Stimulated activated CD4-positive, alpha-beta T cell treated with anti-CD3 and anti-CD28 coated beads, Interleukin-15, amount 100 ng/mL, for 24 hours (primary cell): ENCODE measurements around the gene PAEP.

Source experiments
- DNase-seq: peaks from one replicate; pipeline ENCODE4 v3.0.0-alpha.2; 2020

The PAEP gene

DNA sequence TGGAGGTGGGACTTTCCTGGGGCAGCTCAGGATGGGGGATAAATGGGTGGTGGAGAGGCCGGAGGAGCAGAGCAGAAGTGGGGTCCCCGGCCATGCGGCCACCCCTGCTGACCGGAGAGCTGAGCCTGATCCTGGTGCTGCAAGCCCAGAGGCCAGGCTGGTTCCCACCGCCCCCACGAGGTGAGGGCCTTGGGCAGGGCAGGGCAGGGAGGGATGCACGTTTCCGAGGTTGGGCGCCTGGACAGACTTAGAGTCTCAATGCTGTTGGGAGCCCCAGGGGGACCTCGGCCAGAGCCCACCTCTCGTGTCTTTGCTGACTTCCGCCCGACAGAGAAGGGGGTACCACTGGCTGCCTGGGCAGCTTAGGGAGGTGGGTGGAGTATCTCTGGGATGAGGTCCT, 10.1 kb upstream of the PAEP start:
- DNase-seq: no peak

DNA sequence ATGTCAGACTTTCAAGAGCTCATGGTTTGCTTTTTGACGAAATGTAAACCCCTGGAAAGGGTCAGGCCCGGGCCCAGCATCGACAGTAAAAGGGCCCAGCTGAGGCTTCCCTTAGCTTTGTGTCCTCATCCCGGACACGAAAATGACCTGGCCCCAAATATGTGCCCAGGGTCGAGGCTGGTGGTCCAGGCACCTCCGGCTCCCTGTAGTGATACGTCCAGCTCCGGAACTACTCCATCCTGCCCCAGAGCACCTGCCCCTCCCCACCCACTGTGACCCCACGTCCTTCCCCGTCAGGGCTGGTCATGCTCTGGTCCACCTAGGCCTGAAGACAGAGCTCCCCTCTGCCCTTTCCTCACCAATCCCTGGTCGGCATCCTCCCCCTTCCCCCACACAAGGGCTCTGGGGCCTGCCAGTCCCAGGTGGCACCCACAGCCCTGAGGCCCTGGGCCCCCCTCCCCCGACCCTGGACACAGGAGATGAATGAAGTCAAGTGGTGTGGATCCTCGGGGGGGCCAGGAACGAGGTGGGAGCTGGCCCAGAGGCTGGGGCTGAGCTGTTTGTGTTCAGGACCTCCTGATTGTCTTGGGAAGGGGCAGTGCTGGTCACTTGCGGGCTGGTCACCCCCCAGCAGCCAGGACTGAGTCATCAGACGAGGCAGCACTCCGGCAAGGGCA, 9.4 kb upstream of the PAEP start:
- DNase-seq: no peak

- DNase-seq: no peak
Measured at GRCh38 chr9:135552698-135553171, 8.8 kb upstream of the PAEP start.

- no peak for DNase-seq
Measured at GRCh38 chr9:135554718-135555117, 6.8 kb upstream of the PAEP start.

GRCh38 chr9:135555203-135555602, 6.4 kb upstream of the PAEP start:
- no peak for DNase-seq

GRCh38 chr9:135555910-135556309, 5.6 kb upstream of the PAEP start:
- no peak for DNase-seq

DNA sequence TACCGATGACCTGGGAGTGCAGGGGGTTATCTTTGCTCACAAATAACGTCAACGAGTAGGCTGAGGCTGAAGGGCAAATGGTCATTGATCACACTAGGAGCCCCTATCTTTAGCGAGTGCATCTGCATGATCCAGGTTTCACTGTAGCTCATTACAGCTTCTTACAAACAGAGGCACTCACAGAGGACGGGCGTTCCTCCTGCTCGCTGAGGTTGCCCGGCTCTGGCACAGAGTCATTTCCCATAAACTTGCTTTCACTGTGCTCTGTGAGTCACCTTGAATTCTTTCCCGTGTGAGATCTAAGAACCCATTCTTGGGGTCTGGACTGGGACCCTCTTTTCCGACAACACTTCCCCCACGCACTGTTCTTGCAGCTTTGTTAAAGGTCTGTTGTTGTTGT, 1.9 kb upstream of the PAEP start:
- DNase-seq: no peak

- no peak for DNase-seq
Measured at GRCh38 chr9:135562235-135562745, 734 bp downstream of the PAEP start.

GRCh38 chr9:135563039-135563476, 1.5 kb downstream of the PAEP start:
- DNase-seq: no peak

DNA sequence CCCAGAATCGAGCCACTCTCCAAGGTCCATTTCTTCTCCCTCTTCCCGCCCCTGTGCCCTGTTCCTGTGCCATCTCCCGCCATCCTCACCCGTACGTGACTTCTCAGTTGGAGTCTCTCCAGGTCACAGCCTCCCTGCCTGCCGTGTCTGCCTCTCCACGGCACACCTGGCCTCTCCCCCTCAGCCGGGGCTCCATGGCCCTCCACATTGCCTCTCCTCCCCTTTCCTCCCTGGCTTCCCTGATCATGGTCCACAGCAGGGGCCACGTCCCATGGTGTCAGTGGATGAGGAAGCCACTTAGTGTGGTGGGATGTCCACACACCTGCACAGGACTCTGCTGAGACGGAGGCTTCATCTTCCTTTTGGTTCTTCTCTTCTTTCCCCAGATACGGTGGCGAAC, 2.3 kb downstream of the PAEP start:
- DNase-seq: no peak

DNA sequence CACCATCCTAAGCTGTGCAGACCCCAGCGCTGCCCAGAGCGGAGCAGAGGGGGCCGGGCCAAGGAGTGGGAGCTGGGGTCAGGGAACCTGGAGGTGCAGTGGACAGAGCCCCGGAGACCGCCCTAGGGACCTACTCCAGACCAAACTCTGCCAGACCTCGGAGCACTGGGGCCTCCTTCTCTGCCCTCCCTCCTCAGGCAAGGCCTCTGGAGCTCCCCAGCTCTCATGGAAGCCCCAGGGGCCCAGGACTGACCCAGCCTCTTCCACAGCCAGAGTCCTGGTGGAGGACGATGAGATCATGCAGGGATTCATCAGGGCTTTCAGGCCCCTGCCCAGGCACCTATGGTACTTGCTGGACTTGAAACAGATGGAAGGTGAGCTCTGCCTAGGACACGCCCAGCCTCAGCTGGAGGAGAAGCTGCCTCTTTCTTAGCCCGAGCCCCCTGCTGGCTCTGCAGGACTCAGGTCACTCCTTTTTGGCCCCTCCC, 3.6 kb downstream of the PAEP start:
- DNase-seq: no peak

GRCh38 chr9:135565636-135566035, 4.1 kb downstream of the PAEP start:
- no peak for DNase-seq

DNA sequence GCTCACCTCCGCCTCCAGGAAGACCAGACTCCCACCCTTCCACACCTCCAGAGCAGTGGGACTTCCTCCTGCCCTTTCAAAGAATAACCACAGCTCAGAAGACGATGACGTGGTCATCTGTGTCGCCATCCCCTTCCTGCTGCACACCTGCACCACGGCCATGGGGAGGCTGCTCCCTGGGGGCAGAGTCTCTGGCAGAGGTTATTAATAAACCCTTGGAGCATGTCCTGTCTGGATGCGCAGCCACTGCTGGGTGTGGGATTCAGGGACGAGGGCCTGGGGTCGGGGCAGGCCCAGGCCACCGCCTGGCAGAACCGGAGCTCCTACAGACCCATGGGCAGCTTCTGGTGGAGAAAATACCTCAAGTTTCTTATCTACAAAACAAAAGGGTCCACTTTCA, 5.0 kb downstream of the PAEP start:
- DNase-seq: no peak

- no peak for DNase-seq
Measured at GRCh38 chr9:135567311-135567710, 5.8 kb downstream of the PAEP start.

DNA sequence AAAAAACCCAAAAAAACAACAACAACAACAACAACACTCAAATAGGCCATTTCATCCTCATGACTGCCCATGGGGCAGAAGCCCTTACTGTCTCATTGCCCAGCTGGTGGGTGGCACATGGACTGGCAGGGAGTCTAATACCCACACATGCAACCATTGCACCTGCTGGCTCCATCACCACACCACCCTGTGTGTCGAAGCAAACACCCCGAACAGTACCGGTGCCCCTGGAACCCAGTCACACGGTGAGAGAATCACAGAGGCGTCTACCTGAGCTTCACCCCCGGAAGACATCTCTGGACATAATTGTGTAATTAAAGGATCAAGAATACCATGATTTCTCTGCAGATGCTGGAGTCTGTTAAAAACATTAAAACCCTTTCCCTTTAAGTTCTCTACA, 6.5 kb downstream of the PAEP start:
- DNase-seq: no peak

GRCh38 chr9:135570456-135570855, 8.9 kb downstream of the PAEP start:
- DNase-seq: no peak

GRCh38 chr9:135572233-135572632, 10.7 kb downstream of the PAEP start:
- DNase-seq: no peak

GRCh38 chr9:135573124-135573523, 11.6 kb downstream of the PAEP start:
- DNase-seq: no peak

DNA sequence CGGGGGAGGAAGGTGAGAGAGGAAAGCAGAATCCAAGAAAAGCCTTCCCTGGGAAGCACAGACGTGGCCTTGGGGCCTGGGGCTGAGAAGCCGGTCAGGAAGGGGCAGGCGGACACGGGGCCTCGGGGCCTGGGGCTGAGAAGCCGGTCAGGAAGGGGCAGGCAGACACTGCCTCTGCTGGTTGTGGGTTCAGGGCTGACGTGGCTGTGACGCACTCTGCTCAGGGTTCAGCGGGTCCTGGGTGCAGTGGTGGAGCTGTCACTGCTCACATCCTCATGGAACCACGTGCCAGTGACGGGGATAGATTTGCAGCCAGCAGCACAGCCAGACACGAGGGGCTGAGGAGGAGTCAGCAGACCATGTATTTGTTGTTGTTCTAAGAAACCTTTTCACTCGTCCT, 12.8 kb downstream of the PAEP start:
- no peak for DNase-seq

GRCh38 chr9:135574943-135575342, 13.4 kb downstream of the PAEP start:
- no peak for DNase-seq

- DNase-seq: no peak
Measured at GRCh38 chr9:135575995-135576631, 14.6 kb downstream of the PAEP start.

GRCh38 chr9:135577256-135577655, 15.7 kb downstream of the PAEP start:
- no peak for DNase-seq

- no peak for DNase-seq
Measured at GRCh38 chr9:135579356-135579755, 17.8 kb downstream of the PAEP start.

- no peak for DNase-seq
Measured at GRCh38 chr9:135579889-135580660, 18.5 kb downstream of the PAEP start.
